HG03064 (cell line): ENCODE results near the gene KLHL35.
"Not testable (repeated sequence)": the region's sequence is repeated elsewhere in the genome, so short reads cannot be mapped to it uniquely, and the experiment has no call there.

ENCODE experiments used
- ATAC-seq: cut with Tn5 transposase; IDR thresholded peaks from one replicate; pipeline ENCODE4 v1.9.1; 2021; ENCODE audit warnings: low read depth; ENCODE audit not compliant: unreplicated experiment

The KLHL35 gene

GRCh38 chr11:75428989-75429640, 3.9 kb downstream of the KLHL35 start:
- no peak for ATAC-seq

- no peak for ATAC-seq
Observed at GRCh38 chr11:75428281-75428724, 4.7 kb downstream of the KLHL35 start.

- ATAC-seq: no peak
Observed at GRCh38 chr11:75427181-75427580, 5.8 kb downstream of the KLHL35 start.

GRCh38 chr11:75426720-75427086, 6.3 kb downstream of the KLHL35 start:
- ATAC-seq: no peak

- ATAC-seq: no peak
Observed at GRCh38 chr11:75425422-75425821, 7.6 kb downstream of the KLHL35 start.

GRCh38 chr11:75424396-75424795, 8.6 kb downstream of the KLHL35 start:
- no peak for ATAC-seq

GRCh38 chr11:75423721-75424120, 9.3 kb downstream of the KLHL35 start:
- no peak for ATAC-seq

- no peak for ATAC-seq
Observed at GRCh38 chr11:75422248-75423231, 10.5 kb downstream of the KLHL35 start.

GRCh38 chr11:75421902-75422247, 11.1 kb downstream of the KLHL35 start:
- no peak for ATAC-seq

GRCh38 chr11:75421035-75421602, 11.9 kb downstream of the KLHL35 start:
- no peak for ATAC-seq

- ATAC-seq: no peak
Observed at GRCh38 chr11:75420224-75421034, 12.6 kb downstream of the KLHL35 start.

GRCh38 chr11:75413864-75414263, 19.1 kb downstream of the KLHL35 start:
- ATAC-seq: no peak

GRCh38 chr11:75413146-75413545, 19.9 kb downstream of the KLHL35 start:
- not testable (repeated sequence) for ATAC-seq

- not testable (repeated sequence) for ATAC-seq
Observed at GRCh38 chr11:75409971-75410370, 23.0 kb downstream of the KLHL35 start.

GRCh38 chr11:75408957-75409219, 24.1 kb downstream of the KLHL35 start:
- no peak for ATAC-seq

GRCh38 chr11:75406338-75406777, 26.6 kb downstream of the KLHL35 start:
- ATAC-seq: no peak

- ATAC-seq: no peak
Observed at GRCh38 chr11:75403983-75404658, 28.9 kb downstream of the KLHL35 start.

GRCh38 chr11:75403037-75403436, 30.0 kb downstream of the KLHL35 start:
- no peak for ATAC-seq

GRCh38 chr11:75402002-75402773, 30.8 kb downstream of the KLHL35 start:
- no peak for ATAC-seq
